Bronchial epithelial cell (primary cell): Measurements from ENCODE around the gene SPAG9. TPM values are rescaled to one million over a fixed set of nuclear protein-coding genes. Genes with fewer than 3 reads are reported as not detected.

ENCODE experiments used
- DNase-seq: peaks from one replicate; pipeline ENCODE4 v3.0.0-alpha.2; 2010; ENCODE audit warnings: low read depth
- FAIRE-seq: peaks from 2 replicates; lab custom pipeline; 2011; peaks lifted over from hg19 to GRCh38; lab: Jason Lieb, UNC
- H3K27me3 ChIP-seq: 2 replicates; pipeline ENCODE4 v1.5.1; 2011; ENCODE audit warnings: low read length; ENCODE audit not compliant: control insufficient read depth, insufficient read depth
- H3K36me3 ChIP-seq: 2 replicates; pipeline ENCODE4 v1.5.1; 2011; ENCODE audit warnings: low read length; ENCODE audit not compliant: control insufficient read depth, insufficient read depth
- H3K4me3 ChIP-seq: 2 replicates; pipeline ENCODE4 v1.5.1; 2011; ENCODE audit warnings: mild to moderate bottlenecking, low read depth, low read length, control low read depth
- CTCF ChIP-seq: IDR thresholded peaks from 2 replicates; pipeline ENCODE4 v1.5.1; 2011; ENCODE audit warnings: mild to moderate bottlenecking, moderate library complexity, low read length, control low read depth, inconsistent platforms; ENCODE audit not compliant: insufficient read depth, severe bottlenecking
- total RNA-seq: library from RNA; depleted of rRNA; stranded (reverse); fragments of >200 nt; gene quantifications from 2 replicates; pipeline ENCODE4 v1.2.1, GENCODE V29; 2014

The SPAG9 gene
- total RNA-seq, 1 donor from 2014 or later: 85.0 TPM

- DNase-seq: no peak
- H3K36me3 ChIP-seq: peaks cover 4% of the 10 kb centered on the region
- H3K4me3 ChIP-seq: no peak overlapping the region
- FAIRE-seq: no peak
- no peak for TF ChIP-seq CTCF
- no peaks in the 10 kb centered on the region for H3K27me3 ChIP-seq
These were observed 103.4 kb downstream of the SPAG9 start for GRCh38 chr17:51017270-51017669.

GRCh38 chr17:51016099-51016498 lies 104.6 kb downstream of the SPAG9 start:
- no peak for FAIRE-seq
- Histone ChIP-seq H3K4me3 (no peak overlapping the region), H3K36me3 (peaks cover 4% of the 10 kb centered on the region), H3K27me3 (no peaks in the 10 kb centered on the region)
- no peak for TF ChIP-seq CTCF
- no peak for DNase-seq

GRCh38 chr17:51015145-51015558 lies 105.5 kb downstream of the SPAG9 start:
- peaks cover 4% of the 10 kb centered on the region for H3K36me3 ChIP-seq
- no peak overlapping the region for H3K4me3 ChIP-seq
- DNase-seq (no peak), FAIRE-seq (no peak)
- TF ChIP-seq CTCF: no peak
- no peaks in the 10 kb centered on the region for H3K27me3 ChIP-seq

- DNase-seq (no peak), FAIRE-seq (no peak)
- no peaks in the 10 kb centered on the region for H3K27me3 ChIP-seq
- H3K4me3 ChIP-seq: no peak overlapping the region
- no peak for TF ChIP-seq CTCF
- H3K36me3 ChIP-seq: peaks cover 4% of the 10 kb centered on the region
These were observed 106.5 kb downstream of the SPAG9 start for GRCh38 chr17:51014129-51014528.

- TF ChIP-seq CTCF: no peak
- Histone ChIP-seq H3K36me3 (peaks cover 2% of the 10 kb centered on the region), H3K4me3 (no peak overlapping the region), H3K27me3 (no peaks in the 10 kb centered on the region)
- FAIRE-seq (no peak), DNase-seq (no peak)
These were observed 107.3 kb downstream of the SPAG9 start for GRCh38 chr17:51013322-51013721.

- Histone ChIP-seq H3K27me3 (no peaks in the 10 kb centered on the region), H3K4me3 (no peak overlapping the region), H3K36me3 (peaks cover 2% of the 10 kb centered on the region)
- DNase-seq: no peak
- TF ChIP-seq CTCF: no peak
- no peak for FAIRE-seq
These were observed 108.1 kb downstream of the SPAG9 start for GRCh38 chr17:51012538-51012937.
